ENCODE data around the gene TUBB2B.

DNA sequence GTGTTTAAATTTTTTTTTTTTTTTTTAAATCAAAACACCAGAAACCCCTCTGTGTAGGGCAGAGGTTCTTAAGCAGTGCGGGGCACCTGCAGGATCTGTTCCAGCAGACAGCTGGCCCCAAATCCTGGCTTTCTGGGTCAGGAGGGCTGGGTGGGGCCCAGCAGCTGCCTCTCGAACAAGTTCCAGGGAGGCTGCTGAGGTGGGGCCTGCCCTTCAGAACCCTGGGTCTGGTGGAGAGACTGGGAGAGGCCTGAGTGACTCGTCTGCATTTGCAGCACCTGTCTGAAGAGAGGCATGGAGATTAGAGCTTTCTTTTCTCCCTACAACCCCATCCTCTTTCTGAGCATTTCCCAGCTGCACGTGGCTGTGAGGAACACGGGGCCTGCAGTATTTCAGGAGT, 39.7 kb upstream of the TUBB2B start:
- TF ChIP-seq CTCF (conservative IDR thresholded peaks at IDR 0.05 in 1 of 2, IDR thresholded peaks at IDR 0.05 in 1 of 2; ENCODE audit: low read depth in 1 of 2, low read length in 2 of 2) (no peak), EZH2 (IDR thresholded peaks at IDR 0.05; ENCODE audit: low read length, missing control alignments) (no peak)
